ENCODE data around the gene MAGEF1. TPM values are rescaled to one million over a fixed set of nuclear protein-coding genes. Genes with fewer than 3 reads are reported as not detected.

MAGEF1 gene
- total and polyA plus RNA-seq, 9 donors: 52.5 to 80.7 (median 73.5) TPM

DNA sequence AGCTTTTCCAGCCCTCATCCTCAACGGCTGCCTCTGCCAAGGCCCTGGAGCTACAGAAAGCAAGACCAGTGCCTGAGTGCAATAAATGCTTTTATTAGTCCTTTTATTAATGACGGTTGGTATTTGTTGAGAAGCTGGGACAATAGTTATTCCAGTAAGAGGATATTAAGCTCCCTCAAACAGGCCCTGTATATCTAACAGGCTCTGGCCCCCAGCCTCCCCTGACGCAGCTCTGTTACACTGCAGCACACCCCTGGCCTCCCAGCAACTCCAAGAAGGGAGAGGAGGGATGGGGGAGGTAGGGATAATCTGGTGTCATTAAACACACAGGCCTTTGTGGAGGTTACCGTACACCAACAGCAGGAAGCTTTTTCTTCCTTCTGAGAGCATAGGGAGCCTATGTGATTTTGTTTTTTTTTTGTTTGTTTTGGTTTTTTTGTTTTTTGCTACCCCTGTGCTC lies 30.8 kb upstream of the MAGEF1 start:
- Histone ChIP-seq H3K36me3 (ENCODE audit: control insufficient read depth, insufficient read depth, low read length) (no peaks in the 10 kb centered on the region), H3K27me3 (ENCODE audit: control insufficient read depth, insufficient read depth, low read length) (no peaks in the 10 kb centered on the region), H3K27ac (ENCODE audit: low read length) (peak overlapping the region; percentile 31), H3K4me3 (ENCODE audit: low read length) (no peak overlapping the region), H3K9me3 (replicated peaks; ENCODE audit: control insufficient read depth, low read depth, low read length) (no peaks in the 10 kb centered on the region), H3K4me1 (ENCODE audit: control insufficient read depth, insufficient read depth, low read length) (peaks cover 6% of the 10 kb centered on the region)
- DNase-seq: peak; percentile 72
- WGBS (ENCODE audit: insufficient coverage): no CpG with 5 or more reads among the region's 4 CpGs

GRCh38 chr3:184741798-184742675 lies 30.2 kb upstream of the MAGEF1 start:
- 51% methylated on average over 6 of the region's 12 CpGs for WGBS (ENCODE audit: insufficient coverage)
- no peak overlapping the region for H3K4me3 ChIP-seq (ENCODE audit: low read length)
- peaks cover 6% of the 10 kb centered on the region for H3K4me1 ChIP-seq (ENCODE audit: control insufficient read depth, insufficient read depth, low read length)
- H3K9me3 ChIP-seq (replicated peaks; ENCODE audit: control insufficient read depth, low read depth, low read length): no peaks in the 10 kb centered on the region
- H3K27me3 ChIP-seq (ENCODE audit: control insufficient read depth, insufficient read depth, low read length): no peaks in the 10 kb centered on the region
- H3K27ac ChIP-seq (ENCODE audit: low read length): peak overlapping the region; percentile 31
- no peak for DNase-seq
- H3K36me3 ChIP-seq (ENCODE audit: control insufficient read depth, insufficient read depth, low read length): no peaks in the 10 kb centered on the region

DNA sequence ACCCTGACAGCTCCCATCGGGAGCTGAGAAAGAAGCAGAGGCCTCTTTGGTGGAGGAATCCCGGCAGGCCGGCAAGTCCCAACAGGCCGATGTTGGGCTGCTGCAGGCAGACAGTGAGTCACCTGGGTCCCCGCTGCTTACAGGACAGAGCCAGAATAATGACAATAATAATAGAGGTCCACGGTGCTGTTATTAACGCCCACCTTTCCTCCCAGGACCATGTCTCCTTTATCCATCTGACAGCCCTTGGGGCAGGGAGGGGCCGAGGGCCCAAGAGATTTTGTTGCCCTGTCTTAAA lies 29.3 kb upstream of the MAGEF1 start:
- Histone ChIP-seq H3K4me3 (ENCODE audit: low read length) (no peak overlapping the region), H3K27ac (ENCODE audit: low read length) (no peak overlapping the region), H3K4me1 (ENCODE audit: control insufficient read depth, insufficient read depth, low read length) (peaks cover 6% of the 10 kb centered on the region), H3K36me3 (ENCODE audit: control insufficient read depth, insufficient read depth, low read length) (no peaks in the 10 kb centered on the region), H3K27me3 (ENCODE audit: control insufficient read depth, insufficient read depth, low read length) (no peaks in the 10 kb centered on the region), H3K9me3 (replicated peaks; ENCODE audit: control insufficient read depth, low read depth, low read length) (no peaks in the 10 kb centered on the region)
- no peak for DNase-seq
- WGBS (ENCODE audit: insufficient coverage): 90% methylated on average over 5 of the region's 8 CpGs

- no peaks in the 10 kb centered on the region for H3K36me3 ChIP-seq (ENCODE audit: control insufficient read depth, insufficient read depth, low read length)
- no peaks in the 10 kb centered on the region for H3K27me3 ChIP-seq (ENCODE audit: control insufficient read depth, insufficient read depth, low read length)
- H3K4me1 ChIP-seq (ENCODE audit: control insufficient read depth, insufficient read depth, low read length): peaks cover 6% of the 10 kb centered on the region
- WGBS (ENCODE audit: insufficient coverage): 92% methylated on average over 3 of the region's 9 CpGs
- no peaks in the 10 kb centered on the region for H3K9me3 ChIP-seq (replicated peaks; ENCODE audit: control insufficient read depth, low read depth, low read length)
- H3K4me3 ChIP-seq (ENCODE audit: low read length): no peak overlapping the region
- H3K27ac ChIP-seq (ENCODE audit: low read length): no peak overlapping the region
- no peak for DNase-seq
These were observed 28.8 kb upstream of the MAGEF1 start for GRCh38 chr3:184740509-184741258.

- 85% methylated on average over 3 of the region's 5 CpGs for WGBS (ENCODE audit: insufficient coverage)
- Histone ChIP-seq H3K36me3 (ENCODE audit: control insufficient read depth, insufficient read depth, low read length) (no peaks in the 10 kb centered on the region), H3K9me3 (replicated peaks; ENCODE audit: control insufficient read depth, low read depth, low read length) (no peaks in the 10 kb centered on the region), H3K4me1 (ENCODE audit: control insufficient read depth, insufficient read depth, low read length) (peaks cover 6% of the 10 kb centered on the region), H3K27me3 (ENCODE audit: control insufficient read depth, insufficient read depth, low read length) (no peaks in the 10 kb centered on the region), H3K4me3 (ENCODE audit: low read length) (no peak overlapping the region), H3K27ac (ENCODE audit: low read length) (no peak overlapping the region)
- DNase-seq: no peak
These were observed 28.0 kb upstream of the MAGEF1 start for GRCh38 chr3:184739594-184740505.

GRCh38 chr3:184738982-184739381 lies 27.1 kb upstream of the MAGEF1 start:
- Histone ChIP-seq H3K27ac (ENCODE audit: low read length) (no peak overlapping the region), H3K4me1 (ENCODE audit: control insufficient read depth, insufficient read depth, low read length) (peaks cover 6% of the 10 kb centered on the region), H3K27me3 (ENCODE audit: control insufficient read depth, insufficient read depth, low read length) (no peaks in the 10 kb centered on the region), H3K4me3 (ENCODE audit: low read length) (no peak overlapping the region), H3K36me3 (ENCODE audit: control insufficient read depth, insufficient read depth, low read length) (no peaks in the 10 kb centered on the region), H3K9me3 (replicated peaks; ENCODE audit: control insufficient read depth, low read depth, low read length) (no peaks in the 10 kb centered on the region)
- WGBS (ENCODE audit: insufficient coverage): 95% methylated on average over 3 of the region's 4 CpGs
- DNase-seq: no peak

GRCh38 chr3:184738506-184738890 lies 26.6 kb upstream of the MAGEF1 start:
- Histone ChIP-seq H3K36me3 (ENCODE audit: control insufficient read depth, insufficient read depth, low read length) (no peaks in the 10 kb centered on the region), H3K4me1 (ENCODE audit: control insufficient read depth, insufficient read depth, low read length) (peaks cover 6% of the 10 kb centered on the region), H3K27me3 (ENCODE audit: control insufficient read depth, insufficient read depth, low read length) (no peaks in the 10 kb centered on the region), H3K27ac (ENCODE audit: low read length) (no peak overlapping the region), H3K9me3 (replicated peaks; ENCODE audit: control insufficient read depth, low read depth, low read length) (no peaks in the 10 kb centered on the region), H3K4me3 (ENCODE audit: low read length) (no peak overlapping the region)
- WGBS (ENCODE audit: insufficient coverage): 100% methylated on average over 1 of the region's 8 CpGs
- DNase-seq: no peak

- 54% methylated on average over 8 of the region's 15 CpGs for WGBS (ENCODE audit: insufficient coverage)
- Histone ChIP-seq H3K27me3 (ENCODE audit: control insufficient read depth, insufficient read depth, low read length) (no peaks in the 10 kb centered on the region), H3K4me3 (ENCODE audit: low read length) (no peak overlapping the region), H3K36me3 (ENCODE audit: control insufficient read depth, insufficient read depth, low read length) (no peaks in the 10 kb centered on the region), H3K27ac (ENCODE audit: low read length) (no peak overlapping the region), H3K9me3 (replicated peaks; ENCODE audit: control insufficient read depth, low read depth, low read length) (no peaks in the 10 kb centered on the region), H3K4me1 (ENCODE audit: control insufficient read depth, insufficient read depth, low read length) (peaks cover 6% of the 10 kb centered on the region)
- DNase-seq: no peak
These were observed 26.0 kb upstream of the MAGEF1 start for GRCh38 chr3:184737641-184738505.

GRCh38 chr3:184737063-184737462 lies 25.2 kb upstream of the MAGEF1 start:
- no peak for DNase-seq
- Histone ChIP-seq H3K4me1 (ENCODE audit: control insufficient read depth, insufficient read depth, low read length) (no peaks in the 10 kb centered on the region), H3K9me3 (replicated peaks; ENCODE audit: control insufficient read depth, low read depth, low read length) (no peaks in the 10 kb centered on the region), H3K27ac (ENCODE audit: low read length) (no peak overlapping the region), H3K27me3 (ENCODE audit: control insufficient read depth, insufficient read depth, low read length) (no peaks in the 10 kb centered on the region), H3K4me3 (ENCODE audit: low read length) (no peak overlapping the region), H3K36me3 (ENCODE audit: control insufficient read depth, insufficient read depth, low read length) (no peaks in the 10 kb centered on the region)
- WGBS (ENCODE audit: insufficient coverage): no CpG with 5 or more reads among the region's 3 CpGs
